ENCODE data around the gene SRGAP3.

SRGAP3 gene

DNA sequence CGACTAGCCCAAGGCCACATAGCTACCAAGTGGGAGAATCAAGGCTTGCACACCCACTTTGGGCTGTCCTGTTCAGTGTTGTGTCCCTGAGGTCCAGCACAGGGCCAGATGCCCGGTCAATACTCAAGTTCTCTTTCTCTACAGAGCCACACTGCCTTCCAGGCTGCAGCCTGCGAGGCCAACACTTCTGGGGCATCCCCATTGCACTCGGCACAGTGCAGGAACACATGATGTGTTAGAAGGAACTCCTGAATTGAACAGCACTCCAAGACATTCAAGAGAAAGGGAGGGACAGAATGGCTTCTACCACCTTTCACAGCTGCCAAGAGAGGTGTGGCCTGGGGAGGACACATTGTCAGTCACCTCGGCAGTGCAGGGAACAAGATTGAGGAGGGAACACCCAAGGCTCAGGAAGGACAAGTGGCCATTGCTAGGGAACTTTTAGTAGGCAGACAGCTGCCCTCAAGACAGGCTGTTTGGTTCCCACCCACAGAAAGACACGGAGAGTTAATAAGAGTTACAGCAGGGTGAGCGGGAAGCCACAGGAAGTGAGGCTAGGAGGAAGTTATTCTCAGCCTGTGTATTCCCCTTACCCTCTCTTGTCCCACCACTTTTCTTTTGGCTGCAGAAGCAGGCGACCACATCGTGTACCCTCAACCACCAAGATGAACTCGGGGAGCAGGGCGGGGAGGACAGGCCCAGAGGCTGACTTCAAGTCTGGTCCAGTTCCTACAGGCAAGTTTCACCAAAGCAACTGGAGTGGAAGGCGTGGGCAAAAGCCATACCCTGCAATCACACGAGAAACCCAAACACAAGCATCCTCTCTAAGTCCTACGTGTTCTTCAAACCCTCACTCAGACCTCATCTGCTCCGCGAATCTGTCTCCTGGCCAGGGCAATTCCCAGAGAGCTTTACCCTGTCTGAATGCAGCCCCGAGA, 69.4 kb downstream of the SRGAP3 start:
- peak; percentile 45 for DNase-seq (ENCODE audit: low spot score)
- TF ChIP-seq, protein P1, sequence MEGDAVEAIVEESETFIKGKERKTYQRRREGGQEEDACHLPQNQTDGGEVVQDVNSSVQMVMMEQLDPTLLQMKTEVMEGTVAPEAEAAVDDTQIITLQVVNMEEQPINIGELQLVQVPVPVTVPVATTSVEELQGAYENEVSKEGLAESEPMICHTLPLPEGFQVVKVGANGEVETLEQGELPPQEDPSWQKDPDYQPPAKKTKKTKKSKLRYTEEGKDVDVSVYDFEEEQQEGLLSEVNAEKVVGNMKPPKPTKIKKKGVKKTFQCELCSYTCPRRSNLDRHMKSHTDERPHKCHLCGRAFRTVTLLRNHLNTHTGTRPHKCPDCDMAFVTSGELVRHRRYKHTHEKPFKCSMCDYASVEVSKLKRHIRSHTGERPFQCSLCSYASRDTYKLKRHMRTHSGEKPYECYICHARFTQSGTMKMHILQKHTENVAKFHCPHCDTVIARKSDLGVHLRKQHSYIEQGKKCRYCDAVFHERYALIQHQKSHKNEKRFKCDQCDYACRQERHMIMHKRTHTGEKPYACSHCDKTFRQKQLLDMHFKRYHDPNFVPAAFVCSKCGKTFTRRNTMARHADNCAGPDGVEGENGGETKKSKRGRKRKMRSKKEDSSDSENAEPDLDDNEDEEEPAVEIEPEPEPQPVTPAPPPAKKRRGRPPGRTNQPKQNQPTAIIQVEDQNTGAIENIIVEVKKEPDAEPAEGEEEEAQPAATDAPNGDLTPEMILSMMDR (IDR thresholded peaks at IDR 0.05; ENCODE audit: borderline replicate concordance, control extremely low read depth, extremely low read depth, insufficient read depth, missing control alignments): peak; percentile 7
- in situ Hi-C loops (cut with MboI; ENCODE audit: low sequenced_read_pairs, unreplicated experiment): no loop called here

DNA sequence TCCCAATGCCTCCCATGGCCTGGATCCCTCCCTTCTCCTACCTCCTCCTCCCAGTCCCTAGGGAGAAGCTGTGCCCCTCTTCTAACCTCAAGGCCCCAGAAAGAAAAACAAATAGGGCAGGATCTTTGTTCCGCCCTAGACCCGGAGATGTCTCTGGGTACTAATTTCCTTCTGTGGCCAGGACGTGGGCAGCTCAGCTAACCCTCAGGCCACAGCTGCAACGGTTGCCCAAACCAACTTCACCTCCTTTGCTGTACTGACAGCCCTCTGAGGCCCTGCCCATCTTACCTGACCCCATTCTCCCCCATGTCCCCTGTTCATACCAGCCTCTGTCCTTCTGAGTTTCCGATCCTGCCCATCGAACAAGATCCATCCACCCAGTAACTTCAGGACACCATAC, 70.7 kb downstream of the SRGAP3 start:
- in situ Hi-C loops (cut with MboI; ENCODE audit: low sequenced_read_pairs, unreplicated experiment): no loop called here
- DNase-seq (ENCODE audit: low spot score): no peak
- TF ChIP-seq, protein P1 (IDR thresholded peaks at IDR 0.05; ENCODE audit: borderline replicate concordance, control extremely low read depth, extremely low read depth, insufficient read depth, missing control alignments): no peak

DNA sequence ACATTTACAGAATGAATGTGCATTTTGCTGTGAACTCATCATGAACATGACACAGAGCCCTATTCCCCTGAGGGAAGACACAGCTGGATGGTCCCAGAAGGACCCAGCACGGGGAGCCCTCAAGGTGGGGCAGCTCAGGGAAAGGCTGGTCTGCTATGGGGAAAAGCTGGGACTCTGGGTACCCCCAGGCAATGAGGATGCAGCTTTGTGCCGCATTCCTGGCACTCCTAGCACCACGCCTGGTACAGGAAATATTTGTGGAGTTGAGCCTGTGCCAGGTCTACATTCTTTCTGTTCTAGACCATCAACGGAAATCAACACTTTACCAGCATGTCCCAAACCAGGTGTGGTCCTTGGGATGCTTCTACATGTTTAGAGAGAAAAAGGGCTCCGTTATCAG, 74.0 kb downstream of the SRGAP3 start:
- DNase-seq (ENCODE audit: low spot score): no peak

DNA sequence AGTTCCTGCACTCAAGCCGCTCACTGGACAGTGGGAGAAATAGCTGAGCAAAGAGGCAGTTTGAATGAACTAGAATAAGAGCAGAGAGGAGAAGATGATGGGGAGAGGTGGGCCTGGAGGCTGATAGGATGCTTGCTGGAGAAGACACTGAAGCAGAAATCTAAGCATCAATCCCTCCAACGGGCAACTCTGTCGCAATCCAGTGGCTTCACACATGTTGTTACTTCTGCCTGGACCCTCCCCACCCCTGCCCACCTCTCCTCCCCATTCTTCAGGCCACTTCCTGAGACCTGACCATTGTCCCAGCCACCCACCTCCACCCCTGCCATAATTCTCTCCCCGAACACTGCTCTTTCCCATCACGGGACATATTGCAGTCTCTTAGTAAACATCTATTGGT, 76.0 kb downstream of the SRGAP3 start:
- no peak for DNase-seq (ENCODE audit: low spot score)
- TF ChIP-seq, protein P1 (IDR thresholded peaks at IDR 0.05; ENCODE audit: borderline replicate concordance, control extremely low read depth, extremely low read depth, insufficient read depth, missing control alignments): no peak
- in situ Hi-C loops (cut with MboI; ENCODE audit: low sequenced_read_pairs, unreplicated experiment): no loop called here

More for the DNA sequence above, 74.0 kb downstream of the SRGAP3 start:
- TF ChIP-seq, protein P1 (IDR thresholded peaks at IDR 0.05; ENCODE audit: borderline replicate concordance, control extremely low read depth, extremely low read depth, insufficient read depth, missing control alignments): no peak
- in situ Hi-C loops (cut with MboI; ENCODE audit: low sequenced_read_pairs, unreplicated experiment): no loop called here

DNA sequence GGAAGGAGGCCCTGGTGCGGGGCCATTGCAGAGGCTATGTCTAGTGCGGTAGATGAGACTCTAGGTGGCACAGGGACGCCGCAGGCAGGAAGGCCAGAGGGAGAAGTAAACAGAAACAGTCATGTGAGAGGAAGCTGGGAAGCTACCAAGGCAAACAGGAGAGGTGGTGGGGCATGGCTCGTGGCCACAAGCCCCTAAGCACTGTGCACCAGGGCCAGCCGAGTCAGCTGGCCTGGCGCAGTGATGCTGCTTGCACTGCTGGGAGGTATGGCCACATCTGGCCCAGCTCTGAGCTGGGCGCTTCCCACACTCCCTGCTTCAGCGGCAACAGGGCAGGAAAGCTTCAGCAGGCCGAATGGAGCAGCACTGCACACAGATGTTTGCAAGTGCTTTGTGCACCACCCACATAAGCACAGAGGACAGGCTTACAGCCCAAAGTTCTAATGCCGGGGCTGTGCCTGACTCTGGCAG, 76.6 kb downstream of the SRGAP3 start:
- DNase-seq (ENCODE audit: low spot score): no peak
- TF ChIP-seq, protein P1 (IDR thresholded peaks at IDR 0.05; ENCODE audit: borderline replicate concordance, control extremely low read depth, extremely low read depth, insufficient read depth, missing control alignments): no peak
- in situ Hi-C loops (cut with MboI; ENCODE audit: low sequenced_read_pairs, unreplicated experiment): no loop called here

DNA sequence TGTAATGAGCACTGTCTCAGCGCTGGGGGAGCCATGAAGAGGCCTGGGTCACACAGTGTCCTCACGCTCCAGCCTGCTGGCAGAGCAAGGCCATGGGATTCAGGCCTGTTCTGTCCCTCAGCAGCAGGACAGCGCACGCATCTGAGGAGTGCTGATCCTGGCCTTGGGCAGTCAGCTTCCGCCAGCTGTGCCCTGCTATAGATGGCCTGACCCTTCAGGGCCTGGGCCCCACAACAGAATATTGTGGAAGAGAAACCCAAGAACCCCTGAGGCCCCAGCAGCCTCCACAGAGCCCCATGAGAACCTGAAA, 78.6 kb downstream of the SRGAP3 start:
- in situ Hi-C loops (cut with MboI; ENCODE audit: low sequenced_read_pairs, unreplicated experiment): no loop called here
- no peak for DNase-seq (ENCODE audit: low spot score)
- TF ChIP-seq, protein P1 (IDR thresholded peaks at IDR 0.05; ENCODE audit: borderline replicate concordance, control extremely low read depth, extremely low read depth, insufficient read depth, missing control alignments): no peak

Data from GM13976 (cell line).